NCI-H2196 treated with DMSO at 0.1 percent for 48 hours (cell line): ENCODE measurements around the gene COL6A1.

Experiments used
- DNase-seq: peaks from one replicate; lab custom pipeline; 2025; ENCODE audit not compliant: unreplicated experiment; lab: John Stamatoyannopoulos, UW

The COL6A1 gene

DNA sequence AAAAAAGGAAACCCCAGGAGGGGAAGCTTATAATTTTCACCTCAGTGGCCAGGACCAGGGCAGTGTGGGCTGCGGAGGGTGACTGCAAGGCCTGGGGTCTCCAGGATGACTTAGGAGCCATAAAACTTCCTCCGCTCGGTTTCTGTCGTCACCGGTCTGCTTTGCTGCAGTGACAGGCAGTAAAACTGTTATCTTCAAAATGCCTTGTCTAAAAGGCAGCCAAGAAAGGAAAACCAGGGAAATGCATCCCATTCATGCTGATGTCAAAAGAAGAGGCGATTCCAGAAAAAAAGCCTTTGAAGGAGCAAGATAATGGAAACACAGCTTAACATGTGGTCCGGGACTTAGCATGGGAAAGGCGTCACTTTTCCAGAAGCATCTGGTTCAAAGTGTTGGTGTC, 42.0 kb downstream of the COL6A1 start:
- DNase-seq = no peak

DNA sequence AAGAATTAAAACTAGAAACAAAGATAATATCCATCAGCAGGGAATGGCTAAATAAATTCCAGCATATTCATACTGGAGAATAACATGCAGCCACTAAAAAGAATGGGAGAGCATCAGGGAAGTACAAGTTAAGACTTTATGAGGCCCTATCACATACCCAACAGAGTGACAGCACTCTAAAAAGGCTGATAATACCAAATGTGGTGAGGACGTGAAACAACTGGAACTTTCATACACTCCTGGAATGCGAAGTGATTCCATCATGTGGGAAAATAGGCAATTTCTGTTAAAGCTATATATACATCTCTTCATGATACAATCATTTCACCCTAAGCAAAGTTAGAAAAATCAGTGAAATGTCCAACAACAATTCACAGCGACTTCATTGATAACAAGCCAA, 42.6 kb downstream of the COL6A1 start:
- DNase-seq = no peak

DNA sequence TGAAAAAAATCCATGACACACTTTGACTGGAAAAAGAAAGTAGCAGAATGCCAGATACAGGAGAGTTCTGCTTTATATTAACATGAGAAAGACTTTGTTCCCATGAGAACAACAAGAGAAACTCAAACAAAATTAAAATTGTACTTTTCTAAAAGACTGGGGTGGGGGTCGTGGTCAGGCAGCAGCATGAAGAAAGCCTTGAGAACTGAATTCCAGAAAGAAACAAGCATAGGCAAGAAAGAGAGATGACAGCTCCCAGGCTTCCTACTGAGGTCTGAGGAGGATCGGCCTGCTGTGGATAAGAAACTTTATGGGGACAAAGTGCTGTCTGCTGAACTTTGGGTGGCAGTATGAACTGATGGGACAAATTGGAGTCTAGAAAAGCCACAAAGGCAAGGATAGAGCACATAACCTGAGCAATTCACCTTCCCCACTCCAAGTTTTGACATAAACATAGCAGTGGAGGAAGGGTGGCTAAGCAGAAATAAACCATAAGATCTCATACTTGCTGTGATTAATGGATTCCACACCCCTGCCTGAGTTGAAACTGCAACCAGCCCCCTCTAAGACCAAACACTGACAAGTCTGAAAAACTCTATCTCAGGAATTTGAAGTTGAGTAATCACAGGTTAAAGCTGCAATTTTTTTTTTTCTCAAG, 43.7 kb downstream of the COL6A1 start:
- DNase-seq = no peak

DNA sequence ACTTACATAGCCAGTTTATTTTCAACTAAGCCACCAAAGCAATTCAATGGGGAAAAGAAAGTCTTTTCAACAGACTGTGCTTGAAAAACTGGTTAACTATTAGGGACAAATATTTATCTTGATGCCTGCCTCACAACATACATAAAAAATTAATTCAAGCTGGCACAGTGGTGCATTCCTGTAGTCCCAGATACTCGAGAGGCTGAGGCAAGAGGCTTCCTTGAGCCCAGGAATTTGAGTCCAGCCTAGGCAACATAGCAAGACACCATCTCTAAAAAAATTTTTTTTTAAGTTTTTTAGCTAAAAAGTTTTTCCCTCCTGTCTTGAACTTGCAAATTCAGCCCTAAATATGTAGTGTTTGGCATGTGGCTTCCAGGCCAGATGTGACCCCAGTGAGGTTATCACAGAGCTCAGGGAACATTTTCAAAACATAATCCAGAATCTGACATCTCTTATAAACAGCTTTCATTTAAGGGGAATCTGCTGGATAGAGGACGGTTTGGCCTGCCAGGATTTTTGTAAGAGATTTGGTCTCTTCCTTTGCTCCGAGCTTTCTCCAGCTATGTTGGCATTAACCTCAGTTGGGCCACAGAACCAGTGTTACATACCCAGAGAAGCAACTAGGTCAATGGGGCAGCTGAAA, 46.4 kb downstream of the COL6A1 start:
- DNase-seq = no peak

DNA sequence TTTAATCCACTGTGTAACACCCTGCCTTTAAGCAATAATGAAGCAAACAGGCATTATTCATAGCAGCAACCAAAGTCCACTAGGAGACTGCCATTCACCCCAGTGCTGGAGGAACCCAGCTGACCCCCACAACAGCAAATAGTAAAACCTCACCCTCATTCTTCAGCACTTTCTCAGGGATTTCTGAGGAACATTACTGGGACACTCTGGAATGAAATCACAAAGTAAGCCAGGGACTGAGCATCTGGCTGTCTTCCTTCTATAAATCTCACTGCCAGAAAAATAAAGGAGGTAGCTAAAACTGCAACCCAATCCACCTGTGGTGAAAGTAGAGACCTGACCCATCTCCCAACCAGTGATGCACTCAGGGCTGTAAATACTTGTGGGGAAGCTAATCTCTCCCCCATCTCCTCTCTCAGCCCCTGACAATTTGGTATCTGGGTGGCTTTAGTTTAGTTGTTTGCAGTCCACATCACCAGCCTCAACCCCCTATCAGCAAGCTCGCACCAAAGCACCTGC, 47.1 kb downstream of the COL6A1 start:
- no peak for DNase-seq

DNA sequence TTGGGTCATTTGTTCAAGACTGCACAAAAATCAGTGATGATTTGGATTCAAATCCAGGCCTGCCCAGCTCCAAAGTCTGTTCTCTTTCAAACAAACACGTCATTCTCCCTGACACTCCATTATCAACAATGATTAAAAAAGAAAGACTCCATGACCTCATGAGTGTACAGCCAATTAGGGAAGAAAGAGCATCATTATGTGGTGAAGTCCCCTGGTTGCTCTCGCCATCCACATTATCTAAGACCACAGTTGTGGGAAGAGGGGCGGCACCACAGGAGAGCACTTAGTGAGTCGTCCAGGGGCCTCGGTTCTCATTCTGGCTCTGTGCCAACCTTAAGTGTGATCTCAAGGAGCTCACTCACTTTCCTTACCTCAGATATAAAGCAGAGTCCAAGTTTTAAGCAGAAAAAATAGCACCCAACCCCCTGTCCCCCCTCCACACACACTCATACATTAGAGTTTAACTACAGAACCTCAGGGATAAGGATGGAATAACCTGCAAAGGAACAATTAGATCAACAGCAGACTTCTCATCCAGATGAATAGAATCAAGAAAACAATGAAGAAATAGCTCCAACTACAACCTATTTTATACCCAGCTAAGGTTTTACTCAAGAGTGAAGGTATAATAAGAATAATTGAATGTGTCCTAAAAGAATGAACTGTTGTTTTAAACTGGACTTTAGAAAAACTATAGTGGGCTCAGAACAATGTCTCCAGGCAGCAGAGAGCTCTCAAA, 47.8 kb downstream of the COL6A1 start:
- DNase-seq = no peak

DNA sequence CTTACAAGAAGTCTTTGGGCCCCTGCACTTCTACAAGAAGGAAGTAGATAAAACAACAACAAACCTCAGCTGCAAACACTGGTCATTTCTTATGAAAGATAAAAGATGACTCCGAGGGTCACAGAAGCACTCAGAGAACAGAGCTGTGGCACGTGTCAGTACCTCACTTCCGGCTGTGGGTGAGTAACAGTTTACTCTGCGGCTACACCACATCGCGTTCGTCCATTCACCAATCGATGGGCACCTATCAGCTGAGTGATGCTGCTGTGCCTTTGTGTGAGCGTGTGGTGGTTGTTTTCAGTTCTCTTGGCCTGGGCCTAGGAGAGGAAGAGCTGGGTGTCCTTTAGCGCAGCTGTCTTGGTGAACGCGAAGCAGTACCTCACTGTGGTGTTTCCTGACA, 49.9 kb downstream of the COL6A1 start:
- no peak for DNase-seq

DNA sequence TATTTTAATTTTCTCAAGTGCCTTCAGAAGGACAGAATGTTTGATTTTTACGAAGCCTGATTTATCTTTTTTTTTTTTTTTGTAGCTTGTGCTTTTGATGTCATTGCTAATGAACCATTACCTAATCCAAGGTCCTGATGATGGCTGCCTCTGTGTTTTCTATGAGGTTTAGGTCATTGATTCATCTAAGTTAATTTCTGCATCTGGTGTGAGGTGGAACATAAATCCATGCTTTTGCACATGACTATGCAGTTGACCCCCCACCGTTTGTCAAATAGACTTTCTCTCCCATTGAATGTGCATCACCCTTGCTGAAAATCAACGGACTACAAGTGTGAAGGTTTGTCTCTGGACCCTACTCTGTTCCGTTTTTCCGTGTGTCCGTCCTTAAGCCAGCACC, 50.5 kb downstream of the COL6A1 start:
- DNase-seq = no peak

DNA sequence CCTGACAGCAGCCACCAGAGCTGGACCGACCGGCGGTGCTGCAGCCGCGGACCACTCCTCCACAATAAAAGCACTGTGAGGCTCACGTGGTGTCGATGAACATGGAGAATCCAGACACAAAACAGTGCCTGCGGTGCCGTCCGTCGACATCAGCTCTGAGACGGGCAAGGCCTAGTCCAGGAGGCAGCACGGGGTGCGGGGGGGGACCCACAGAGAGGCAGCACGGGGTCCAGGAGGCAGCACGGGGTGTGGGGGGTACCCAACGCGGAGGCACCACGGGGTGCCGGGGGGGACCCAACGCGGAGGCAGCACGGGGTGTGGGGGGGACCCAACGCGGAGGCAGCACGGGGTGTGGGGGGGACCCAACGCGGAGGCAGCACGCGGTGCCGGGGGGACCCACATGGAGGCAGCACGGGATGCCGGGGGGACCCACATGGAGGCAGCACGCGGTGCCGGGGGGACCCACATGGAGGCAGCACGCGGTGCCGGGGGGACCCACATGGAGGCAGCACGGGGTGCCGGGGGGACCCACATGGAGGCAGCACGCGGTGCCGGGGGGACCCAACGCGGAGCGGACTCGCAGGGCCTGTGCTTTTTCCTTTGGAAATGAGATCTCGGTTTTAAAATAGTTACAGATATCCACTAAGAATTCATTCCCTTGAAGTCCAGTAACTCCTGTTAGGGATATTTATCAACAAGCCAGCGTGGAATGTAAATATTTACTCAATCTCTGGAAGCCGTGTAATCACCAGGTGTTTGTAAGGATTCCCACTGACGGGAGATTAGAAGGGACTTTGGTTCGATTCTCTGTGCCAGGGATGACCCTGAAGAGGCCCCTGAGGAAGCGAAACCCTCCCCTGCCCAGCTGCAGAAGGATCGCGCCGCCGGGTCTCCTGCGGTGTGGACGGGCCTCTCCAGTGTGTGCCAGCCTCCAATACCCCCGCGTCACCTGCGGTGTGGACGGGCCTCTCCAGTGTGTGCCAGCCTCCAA, 52.1 kb downstream of the COL6A1 start:
- no peak for DNase-seq

DNA sequence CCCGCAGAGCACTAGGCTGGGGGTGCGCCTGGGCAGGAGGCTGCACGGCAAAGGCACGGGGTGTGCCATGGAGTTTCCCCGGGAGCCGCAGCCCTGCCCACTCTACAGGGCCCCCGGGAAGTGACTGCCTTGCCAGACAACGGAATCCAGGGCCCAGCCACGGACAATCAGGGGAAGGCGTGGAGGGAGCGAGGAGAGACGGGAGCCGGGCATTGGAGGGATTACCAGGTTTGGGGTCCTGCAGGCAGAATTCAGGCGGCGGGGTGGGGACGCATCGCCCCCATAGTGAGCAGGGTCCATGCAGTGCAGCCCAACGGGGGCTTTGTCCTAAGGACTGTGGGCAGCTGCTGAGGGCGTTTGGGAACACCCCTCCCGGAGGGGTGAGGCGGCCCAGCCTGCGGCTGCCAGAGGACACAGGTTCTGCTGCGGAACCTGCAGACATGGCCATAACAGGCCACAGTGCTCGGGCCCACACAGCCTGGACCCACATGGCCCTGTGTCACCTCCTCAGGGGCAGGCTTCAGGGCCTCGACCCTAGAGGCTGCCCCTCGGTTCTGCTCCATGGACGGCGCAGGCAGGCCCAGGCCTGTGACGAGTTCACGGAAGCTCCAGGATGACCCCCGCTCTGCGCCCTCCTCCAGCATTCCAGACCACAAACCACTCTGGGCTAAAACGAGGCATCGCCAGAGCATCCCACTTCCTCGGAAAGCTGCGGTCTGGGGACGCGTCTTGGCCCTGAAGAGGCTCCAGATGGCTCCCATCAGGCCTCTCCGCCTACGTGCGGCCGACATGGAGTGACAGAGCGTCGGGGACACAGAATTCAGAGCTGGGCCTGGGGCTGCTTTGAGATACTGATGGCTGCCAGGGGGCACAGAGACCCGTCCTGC, 54.5 kb downstream of the COL6A1 start:
- DNase-seq = no peak

DNA sequence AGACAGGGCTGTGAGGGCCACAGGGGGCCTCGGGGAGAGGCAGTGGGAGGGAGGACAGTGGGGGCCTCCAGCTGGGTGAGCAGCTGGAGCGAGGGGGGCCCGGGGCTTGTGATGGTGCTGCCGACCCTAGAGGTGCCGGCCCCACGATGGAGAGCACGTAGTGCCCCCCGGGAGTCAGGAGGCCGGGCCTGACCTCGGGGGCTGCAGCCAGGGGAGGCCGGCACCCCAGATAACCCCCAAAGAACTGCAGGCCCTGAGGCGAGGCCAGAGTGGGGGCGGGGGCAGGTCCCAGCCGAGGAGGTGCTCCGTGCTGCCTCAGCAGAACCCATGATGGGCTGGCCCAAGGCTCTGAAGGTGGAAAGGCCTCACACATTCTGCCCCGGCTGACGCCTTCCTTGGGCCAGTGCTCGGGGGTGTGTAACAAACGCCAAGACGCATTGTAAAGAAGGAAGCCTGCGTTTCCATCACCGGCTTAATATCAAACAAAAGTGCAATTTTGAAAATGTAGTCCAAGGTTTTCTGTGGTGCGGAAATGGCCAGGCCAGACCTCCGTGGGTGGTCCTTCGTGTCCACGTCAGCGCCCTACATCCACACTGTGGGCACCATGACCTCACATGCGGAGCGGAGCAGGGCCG, 55.2 kb downstream of the COL6A1 start:
- no peak for DNase-seq

DNA sequence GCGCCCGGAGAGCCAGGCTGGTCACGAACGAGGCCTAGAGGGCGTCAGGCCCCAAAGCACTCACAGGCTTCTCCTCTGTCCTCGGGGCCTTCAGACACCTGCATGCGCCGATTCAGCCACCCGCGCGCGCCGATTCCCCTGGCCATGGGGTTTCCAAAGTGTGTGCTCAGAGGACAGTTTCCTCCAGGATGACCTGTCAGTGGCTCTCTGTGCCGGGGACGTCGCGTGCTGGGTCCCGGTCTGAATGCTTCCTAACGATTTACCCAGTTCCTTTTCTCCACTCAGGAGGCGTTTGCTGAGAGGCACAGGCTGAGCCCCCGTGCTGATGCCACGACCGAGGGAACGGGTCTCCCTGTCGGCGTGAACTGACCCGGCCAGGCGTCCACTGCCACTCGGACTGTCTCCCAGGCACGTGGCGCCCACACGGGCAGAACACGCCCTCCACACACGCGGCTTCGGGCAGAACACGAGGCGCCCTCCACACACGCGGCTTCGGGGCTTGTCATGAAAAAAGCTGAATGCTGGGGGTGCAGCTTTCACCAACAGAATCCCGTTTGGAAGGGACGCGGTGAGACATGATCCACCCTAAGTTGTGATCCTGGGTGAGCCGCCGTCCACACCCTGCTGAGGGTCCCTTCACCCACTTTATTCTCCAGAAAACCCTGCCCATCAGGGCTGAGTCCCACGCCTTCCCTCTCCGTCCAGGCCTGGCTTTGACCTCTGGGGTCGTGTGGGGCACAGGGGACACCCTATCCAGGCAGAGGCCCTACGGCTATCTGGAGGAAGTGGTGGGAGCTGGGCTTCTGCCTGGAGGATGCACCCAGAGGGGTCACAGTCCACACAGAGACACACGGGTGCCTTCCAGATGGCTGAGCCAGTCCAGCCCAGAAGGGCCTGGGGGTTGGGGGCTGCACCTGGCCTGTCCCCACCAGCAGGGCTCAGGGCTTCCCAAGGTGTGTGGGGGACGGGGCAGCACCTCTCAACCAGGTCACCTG, 56.1 kb downstream of the COL6A1 start:
- no peak for DNase-seq

DNA sequence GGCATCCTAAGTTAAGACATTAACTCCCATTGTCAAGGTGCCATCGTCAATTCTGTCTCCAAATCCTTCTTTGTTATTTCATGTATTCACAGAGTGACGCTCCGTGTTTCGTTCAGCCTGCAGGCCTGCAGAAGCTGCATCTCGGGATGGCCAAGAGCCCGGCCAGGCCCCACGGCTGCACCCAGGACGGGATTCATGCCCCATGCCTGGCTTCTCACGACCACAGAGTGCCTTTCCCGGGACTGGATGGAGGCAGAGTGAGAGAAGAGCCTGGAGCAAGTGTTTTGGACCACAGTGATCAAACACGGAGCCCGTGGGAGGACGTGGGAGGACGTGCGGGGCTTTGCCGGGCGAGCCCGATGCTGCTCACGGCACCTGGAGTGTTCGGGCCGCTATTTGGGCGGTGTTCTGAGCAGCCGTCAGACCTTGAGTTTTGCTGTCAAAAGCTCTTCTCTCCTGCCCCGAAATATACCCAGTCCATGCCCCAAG, 56.8 kb downstream of the COL6A1 start:
- no peak for DNase-seq

DNA sequence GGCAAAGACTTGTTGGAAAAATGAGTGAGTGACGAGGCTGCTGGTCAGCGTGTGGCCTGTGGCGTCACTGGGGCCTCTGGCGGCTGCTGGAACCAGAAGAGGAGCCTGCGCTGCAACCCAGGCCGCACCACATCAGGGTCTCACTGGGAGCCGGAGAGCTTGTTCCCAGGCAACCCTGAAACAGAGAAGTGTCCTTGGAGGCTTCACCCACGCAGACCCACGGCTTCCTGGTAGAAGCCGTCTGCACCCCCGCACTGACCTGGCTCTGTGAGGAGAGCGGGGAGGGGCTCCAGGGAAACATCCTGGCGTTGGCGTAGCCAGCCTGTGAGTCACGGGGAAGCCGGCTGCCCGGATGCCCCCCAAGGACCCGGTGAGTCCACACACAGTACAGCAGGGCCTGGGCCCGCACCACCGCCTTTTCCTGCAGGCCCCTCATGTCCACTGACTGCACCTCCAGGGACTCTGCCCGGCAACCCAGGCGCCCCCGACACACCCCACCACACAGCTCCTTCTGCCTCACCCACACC, 57.4 kb downstream of the COL6A1 start:
- DNase-seq = no peak

DNA sequence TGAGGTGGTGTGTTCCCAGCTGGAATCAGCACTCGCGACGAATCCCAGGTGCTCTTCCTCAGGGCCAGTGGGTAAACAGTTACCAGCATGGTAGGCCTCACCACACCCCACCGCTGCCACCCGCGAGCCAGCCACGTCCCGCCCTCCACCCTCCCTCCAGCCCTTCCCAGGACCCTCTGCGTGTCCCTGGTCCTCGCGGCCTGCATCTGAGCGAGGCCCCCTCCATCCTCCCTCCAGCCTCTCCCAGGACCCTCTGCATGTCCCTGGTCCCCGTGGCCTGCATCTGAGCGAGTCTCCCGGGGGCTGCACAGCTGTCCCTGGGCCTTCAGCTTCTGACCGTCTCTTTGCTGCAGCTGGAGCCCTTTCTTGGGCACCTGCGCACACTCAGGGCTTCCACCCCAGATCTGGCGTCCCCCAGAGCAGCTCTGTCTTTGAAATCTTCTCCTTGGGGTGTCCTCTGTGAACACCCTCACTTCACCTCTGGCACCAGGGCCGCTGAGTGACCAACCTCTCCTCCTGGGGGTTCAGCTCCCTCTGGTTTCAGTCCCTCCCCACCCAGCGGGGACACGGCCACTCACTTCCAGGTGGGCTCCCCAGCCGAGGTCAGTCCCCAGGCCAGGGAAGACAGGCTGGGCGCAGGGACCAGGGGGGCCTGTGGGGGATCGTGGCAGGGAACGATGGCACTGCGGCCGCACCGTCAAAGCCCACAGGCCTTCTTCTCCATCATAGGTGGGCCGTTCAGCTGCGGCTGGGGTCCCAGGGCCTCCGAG, 58.5 kb downstream of the COL6A1 start:
- no peak for DNase-seq

DNA sequence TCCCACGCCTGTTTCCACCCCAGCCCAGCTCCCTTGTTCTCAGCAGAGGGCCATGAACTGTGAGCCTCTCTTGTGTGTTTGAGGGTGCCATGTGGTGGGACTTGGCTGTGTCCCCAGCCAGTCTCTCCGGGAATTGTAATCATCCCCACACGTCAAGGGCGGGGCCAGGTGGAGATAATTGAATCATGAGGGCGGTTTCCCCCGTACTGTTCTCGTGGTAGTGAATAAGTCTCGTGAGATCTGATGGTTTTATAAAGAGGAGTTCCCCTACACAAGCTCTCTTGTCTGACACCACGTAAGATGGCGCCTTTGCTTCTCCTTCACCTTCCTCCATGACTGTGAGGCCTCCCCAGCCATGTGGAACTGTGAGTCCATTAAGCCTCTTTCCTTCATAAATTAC, 59.1 kb downstream of the COL6A1 start:
- DNase-seq = no peak

DNA sequence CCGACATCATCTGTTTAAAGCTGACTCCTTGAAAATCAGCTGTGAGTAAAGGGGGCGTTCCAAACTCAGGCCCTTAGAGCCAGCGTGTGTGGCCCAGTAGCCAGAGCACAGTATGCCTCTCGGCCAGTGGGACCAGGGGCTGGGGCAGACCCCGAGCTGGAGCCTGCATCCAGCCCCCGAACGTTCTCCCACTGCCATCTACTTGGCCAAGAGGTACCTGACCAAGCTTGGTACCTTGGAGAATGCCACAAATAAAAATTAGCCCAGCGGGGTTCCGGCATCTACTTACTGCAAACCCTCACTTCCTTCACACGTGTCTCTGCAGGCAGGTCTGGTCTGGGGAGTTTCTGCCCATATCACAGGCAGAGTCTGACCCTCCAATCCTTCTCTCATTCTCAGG, 59.6 kb downstream of the COL6A1 start:
- no peak for DNase-seq
